B cell (primary cell): ENCODE data around the gene PGM5. TPM values are rescaled to one million over a fixed set of nuclear protein-coding genes. Genes with fewer than 3 reads are reported as not detected.
"Not testable (repeated sequence)": the region's sequence is repeated elsewhere in the genome, so short reads cannot be mapped to it uniquely, and the experiment has no call there.

Source experiments
- ATAC-seq: fragments of 200-7000 bp; cut with Tn5 transposase; one replicate; pipeline ENCODE4 v1.10.0; 2021; ENCODE audit warnings: low read depth, mild to moderate bottlenecking, moderate number of reproducible peaks, moderate library complexity
- CTCF ChIA-PET: fragments of 350-600 bp; sonication (Branson Sonifier 250); formaldehyde crosslinking; loops from one replicate; lab custom pipeline; 2021; ENCODE audit warnings: antibody characterized with exemption, inconsistent platforms; lab: Charles Lee
- POLR2A ChIA-PET: fragments of 350-600 bp; sonication (Branson Sonifier 250); formaldehyde crosslinking; loops from one replicate; lab custom pipeline; 2021; ENCODE audit warnings: antibody characterized with exemption; lab: Charles Lee
- DNase-seq: peaks from one replicate; pipeline ENCODE4 v3.0.0; 2013
- H2AFZ ChIP-seq: 2 replicates; pipeline ENCODE4 v1.6.1; 2012; ENCODE audit warnings: mild to moderate bottlenecking, low read depth, low read length; ENCODE audit not compliant: insufficient read depth, poor library complexity, severe bottlenecking
- H3K27ac ChIP-seq, 2 donors: 1 replicate in 1 of 2; 2 replicates in 1 of 2; pipeline ENCODE4 v1.5.1; 2012 to 2013; ENCODE audit warnings: low read length in 2 of 2, mild to moderate bottlenecking in 2 of 2, moderate library complexity in 1 of 2
- H3K27me3 ChIP-seq, 4 experiments: fragments of 200-600 bp in 1 of 4; sonication (generic) in 1 of 4; replicated peaks in 1 of 4; 1 replicate in 2 of 4; 2 replicates in 2 of 4; pipeline versions ENCODE4 v1.6.1 to v1.7.0; 2013 to 2016; ENCODE audit warnings: low read length in 3 of 4, mild to moderate bottlenecking in 2 of 4, mixed read lengths in 1 of 4, moderate library complexity in 1 of 4; ENCODE audit not compliant: insufficient read depth in 4 of 4, control insufficient read depth in 3 of 4; ENCODE audit errors: control extremely low read depth in 1 of 4
- H3K36me3 ChIP-seq, 2 experiments: replicated peaks in 1 of 2; 1 replicate in 1 of 2; 2 replicates in 1 of 2; pipeline versions ENCODE4 v1.6.1 to v1.7.1; 2013; ENCODE audit warnings: low read length in 1 of 2; ENCODE audit not compliant: insufficient read depth in 2 of 2, control insufficient read depth in 1 of 2; ENCODE audit errors: control extremely low read depth in 1 of 2, extremely low read depth in 1 of 2
- H3K4me1 ChIP-seq, 2 donors: fragments of 200-600 bp in 1 of 2; sonication (generic) in 1 of 2; 1 replicate in 1 of 2; 2 replicates in 1 of 2; pipeline versions ENCODE4 v1.5.1 to v1.6.1; 2013 to 2017; ENCODE audit warnings: low read length in 2 of 2; ENCODE audit not compliant: control insufficient read depth in 2 of 2, insufficient read depth in 2 of 2
- H3K4me2 ChIP-seq: replicated peaks from 2 replicates; pipeline ENCODE3; 2012; ENCODE audit warnings: mild to moderate bottlenecking, low read depth, low read length; ENCODE audit not compliant: poor library complexity, severe bottlenecking
- H3K4me3 ChIP-seq, 5 experiments: fragments of 200-600 bp in 1 of 5; sonication (generic) in 1 of 5; 1 replicate in 3 of 5; 2 replicates in 2 of 5; pipeline versions ENCODE4 v1.5.1 to v1.7.0; 2011 to 2016; ENCODE audit warnings: low read length in 4 of 5, mild to moderate bottlenecking in 4 of 5, low read depth in 2 of 5, control low read depth in 1 of 5, moderate library complexity in 1 of 5; ENCODE audit not compliant: insufficient read depth in 1 of 5; ENCODE audit errors: control extremely low read depth in 1 of 5, extremely low read depth in 1 of 5
- H3K79me2 ChIP-seq: fragments of 200-600 bp; sonication (generic); one replicate; pipeline ENCODE4 v1.6.0; 2016; ENCODE audit warnings: low read length; ENCODE audit not compliant: control insufficient read depth, insufficient read depth
- H3K9ac ChIP-seq: fragments of 200-600 bp; sonication (generic); 2 replicates; pipeline ENCODE4 v1.6.1; 2017; ENCODE audit warnings: mild to moderate bottlenecking, low read length, moderate library complexity
- H3K9me3 ChIP-seq, 3 donors: one replicate each; pipeline versions ENCODE4 v1.6.1 to v1.7.1; 2013; ENCODE audit warnings: low read length in 2 of 3; ENCODE audit not compliant: control insufficient read depth in 2 of 3, insufficient read depth in 1 of 3; ENCODE audit errors: control extremely low read depth in 1 of 3
- H4K20me1 ChIP-seq: 2 replicates; pipeline ENCODE4 v1.6.0; 2012; ENCODE audit warnings: mild to moderate bottlenecking, low read length; ENCODE audit not compliant: insufficient read depth, control insufficient read depth, poor library complexity, severe bottlenecking
- H3K27ac Mint-ChIP-seq: one replicate; pipeline ENCODE4 v1.8.0; 2021; ENCODE audit warnings: mixed read lengths
- H3K27me3 Mint-ChIP-seq: one replicate; pipeline ENCODE4 v1.8.0; 2021; ENCODE audit warnings: mixed read lengths
- H3K4me1 Mint-ChIP-seq: one replicate; pipeline ENCODE4 v1.8.0; 2021; ENCODE audit warnings: mixed read lengths
- H3K4me3 Mint-ChIP-seq: one replicate; pipeline ENCODE4 v1.8.0; 2021; ENCODE audit warnings: mixed read lengths
- H3K9me3 Mint-ChIP-seq: one replicate; pipeline ENCODE4 v1.8.0; 2022; ENCODE audit warnings: mixed read lengths; ENCODE audit not compliant: insufficient read depth
- WGBS: methylation state at CpG from one replicate; pipeline ENCODE4 v1.1.5; 2013; ENCODE audit warnings: missing lambda C conversion rate; ENCODE audit not compliant: insufficient coverage; 5-methylcytosine and 5-hydroxymethylcytosine counted together
- intact Hi-C: fragments of 100-400 bp; cut with micrococcal nuclease; formaldehyde crosslinking; loops from one replicate; pipeline ENCODE4 v1.10.0; 2022
- polyA plus RNA-seq: library from polyadenylated mRNA; depleted of rRNA; stranded (reverse); fragments of >200 nt; gene quantifications from 2 replicates; pipeline ENCODE4 v1.2.3, GENCODE V29; 2012
- total RNA-seq, 2 donors: library from RNA; stranded (reverse); fragments of 120-200 nt in 1 of 2; gene quantifications; 1 replicate in 1 of 2; 2 replicates in 1 of 2; pipeline versions ENCODE4 v1.2.3 to v1.2.4, GENCODE V29; 2013 to 2022

Gene PGM5
- total and polyA plus RNA-seq, 2 donors (not counting 1 experiment from before 2014, with no cell fraction given), result not detected

DNA sequence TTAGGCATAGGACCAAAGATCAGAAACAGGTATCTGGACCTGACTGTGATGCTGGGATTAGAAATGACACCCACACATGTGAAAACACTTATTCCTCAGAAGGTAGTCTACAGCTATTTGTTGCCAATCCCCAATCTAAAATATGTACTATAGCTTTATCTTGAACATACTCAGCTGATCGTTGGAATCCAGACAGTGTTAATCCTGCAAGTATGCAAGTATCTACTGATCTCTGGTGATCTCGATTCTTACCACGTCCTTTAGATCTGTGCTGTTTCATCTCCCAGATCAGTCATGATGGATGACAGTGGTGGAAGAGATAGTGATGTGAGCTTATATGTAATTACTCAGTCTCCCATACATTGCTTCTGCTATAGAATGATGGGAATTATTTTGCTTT is 41.4 kb downstream of the PGM5 start:
- H3K36me3 ChIP-seq, POLR2A ChIA-PET, CTCF ChIA-PET, H3K9ac ChIP-seq, DNase-seq, H4K20me1 ChIP-seq, H3K27ac ChIP-seq, H3K9me3 Mint-ChIP-seq, H3K79me2 ChIP-seq, H3K4me3 ChIP-seq, H3K4me3 Mint-ChIP-seq, H2AFZ ChIP-seq, ATAC-seq, H3K4me1 Mint-ChIP-seq, intact Hi-C loops, H3K9me3 ChIP-seq, H3K27ac Mint-ChIP-seq, H3K4me1 ChIP-seq, H3K27me3 ChIP-seq, H3K4me2 ChIP-seq: not testable (repeated sequence)
- H3K27me3 Mint-ChIP-seq, result peaks cover 10% of the 10 kb centered on the region
- WGBS, result no CpG with 5 or more reads among the region's 3 CpGs

DNA sequence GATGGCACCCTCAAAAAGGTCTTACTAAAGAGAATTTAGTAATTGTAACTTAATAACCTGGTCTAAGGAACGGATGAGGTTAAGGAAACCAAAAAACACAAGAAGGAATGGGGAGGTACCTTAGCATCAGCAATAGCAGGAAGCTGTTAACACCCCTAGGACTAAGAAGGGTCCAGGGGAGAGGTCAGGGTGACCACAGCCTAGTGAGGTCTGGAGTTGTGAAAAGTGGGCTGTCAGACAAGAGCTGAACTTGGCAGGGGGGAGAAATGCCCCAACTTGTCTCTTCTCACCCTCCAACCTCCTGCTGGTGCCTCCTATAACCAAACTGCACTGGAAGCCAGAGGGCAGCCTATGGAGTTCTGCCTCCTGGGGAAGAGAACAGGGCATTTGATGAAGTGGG is 41.9 kb downstream of the PGM5 start:
- H3K36me3 ChIP-seq, CTCF ChIA-PET, H3K4me1 ChIP-seq, intact Hi-C loops, H3K9me3 ChIP-seq, H4K20me1 ChIP-seq, H3K4me2 ChIP-seq, H3K9me3 Mint-ChIP-seq, H3K9ac ChIP-seq, H3K4me3 ChIP-seq, DNase-seq, H3K4me3 Mint-ChIP-seq, ATAC-seq, POLR2A ChIA-PET, H3K27me3 ChIP-seq, H3K27ac Mint-ChIP-seq, H2AFZ ChIP-seq, H3K79me2 ChIP-seq, H3K4me1 Mint-ChIP-seq, H3K27ac ChIP-seq: not testable (repeated sequence)
- WGBS, result no CpG with 5 or more reads among the region's 1 CpG
- peaks cover 11% of the 10 kb centered on the region for H3K27me3 Mint-ChIP-seq

DNA sequence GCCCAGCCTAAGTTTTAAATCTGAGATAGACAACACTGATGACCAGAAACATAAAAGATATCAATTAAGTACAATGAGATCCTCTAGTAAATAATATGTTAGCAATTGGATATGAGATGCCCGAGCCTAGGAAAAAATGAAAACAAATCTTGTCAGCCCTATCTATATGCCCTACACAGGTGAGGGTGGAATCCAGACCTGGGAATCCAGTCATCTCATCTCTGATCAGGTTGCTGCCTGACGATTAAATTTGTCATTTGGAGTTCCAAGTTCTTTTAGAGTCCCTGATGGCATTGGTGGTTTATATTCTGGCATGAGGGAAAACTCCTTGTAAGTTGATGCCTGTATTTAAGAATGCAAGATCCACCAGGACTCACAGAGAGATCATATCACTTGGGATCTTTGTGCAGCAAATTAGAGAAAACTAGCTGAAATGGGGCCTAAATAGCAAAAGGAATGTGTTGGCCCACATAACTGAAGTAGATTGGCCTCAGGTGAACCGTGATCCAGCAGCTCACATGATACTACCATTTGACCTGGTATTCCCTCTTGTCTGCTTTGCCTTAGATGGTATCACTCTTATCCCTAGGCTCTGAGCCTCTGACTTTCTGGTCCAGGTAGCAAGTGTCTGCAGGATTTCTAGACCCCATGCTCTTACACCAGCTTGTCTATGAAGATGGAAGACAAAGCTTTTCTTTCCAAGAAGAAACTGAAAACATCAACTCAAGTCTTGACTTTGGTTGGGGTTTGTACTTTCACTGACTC is 48.2 kb downstream of the PGM5 start:
- H3K9me3 Mint-ChIP-seq, POLR2A ChIA-PET, H3K27me3 ChIP-seq, H3K9ac ChIP-seq, H3K4me3 Mint-ChIP-seq, H3K36me3 ChIP-seq, H3K4me2 ChIP-seq, H2AFZ ChIP-seq, CTCF ChIA-PET, DNase-seq, H3K79me2 ChIP-seq, H4K20me1 ChIP-seq, H3K9me3 ChIP-seq, H3K4me1 Mint-ChIP-seq, H3K4me3 ChIP-seq, intact Hi-C loops, ATAC-seq, H3K4me1 ChIP-seq, H3K27ac ChIP-seq, H3K27ac Mint-ChIP-seq: not testable (repeated sequence)
- WGBS, result no CpG with 5 or more reads among the region's 3 CpGs
- H3K27me3 Mint-ChIP-seq, result peaks cover 20% of the 10 kb centered on the region

- H3K4me2 ChIP-seq, H3K9me3 Mint-ChIP-seq, H3K27me3 Mint-ChIP-seq, H3K27ac Mint-ChIP-seq, H3K27me3 ChIP-seq, H3K4me1 ChIP-seq, H3K4me1 Mint-ChIP-seq, H3K79me2 ChIP-seq, POLR2A ChIA-PET, ATAC-seq, H4K20me1 ChIP-seq, CTCF ChIA-PET, H3K4me3 ChIP-seq, H3K9ac ChIP-seq, intact Hi-C loops, H3K27ac ChIP-seq, DNase-seq, H3K4me3 Mint-ChIP-seq, H2AFZ ChIP-seq, H3K9me3 ChIP-seq, H3K36me3 ChIP-seq: not testable (repeated sequence)
Observed at GRCh38 chr9:68411865-68412264, 55.5 kb downstream of the PGM5 start.
